Glomerular endothelial cell (primary cell): ENCODE results near the gene PPP1R15B. TPM values are rescaled to one million over a fixed set of nuclear protein-coding genes. Genes with fewer than 3 reads are reported as not detected.

Experiments used
- DNase-seq: peaks from one replicate; pipeline ENCODE4 v3.0.0-alpha.2; 2011; ENCODE audit warnings: low read depth, low spot score; ENCODE audit errors: extremely low read depth
- total RNA-seq: library from RNA; depleted of rRNA; stranded (reverse); fragments of >200 nt; gene quantifications from 2 replicates; pipeline ENCODE4 v1.2.3, GENCODE V29; 2015

Gene PPP1R15B
- total RNA-seq, 1 donor from 2014 or later: 36.2 TPM

DNA sequence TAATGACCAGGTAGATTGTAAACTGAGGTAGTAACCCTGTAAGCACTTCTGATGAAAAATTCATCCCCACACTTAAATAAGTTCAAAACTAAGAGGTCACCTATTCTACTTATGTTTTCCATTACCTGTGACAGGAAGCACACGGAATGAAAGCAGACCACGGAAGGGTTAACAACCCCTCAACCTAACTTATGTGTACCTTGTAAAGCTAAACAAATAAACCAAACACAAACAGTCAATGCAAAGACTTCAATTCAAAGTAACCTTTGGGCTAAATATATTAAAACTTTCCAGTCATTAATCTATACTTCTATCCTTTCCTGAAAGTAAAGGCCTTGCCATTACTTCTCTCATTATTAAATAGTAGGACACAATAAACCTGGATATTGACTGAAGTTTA, 7.0 kb downstream of the PPP1R15B start:
- DNase-seq: no peak

DNA sequence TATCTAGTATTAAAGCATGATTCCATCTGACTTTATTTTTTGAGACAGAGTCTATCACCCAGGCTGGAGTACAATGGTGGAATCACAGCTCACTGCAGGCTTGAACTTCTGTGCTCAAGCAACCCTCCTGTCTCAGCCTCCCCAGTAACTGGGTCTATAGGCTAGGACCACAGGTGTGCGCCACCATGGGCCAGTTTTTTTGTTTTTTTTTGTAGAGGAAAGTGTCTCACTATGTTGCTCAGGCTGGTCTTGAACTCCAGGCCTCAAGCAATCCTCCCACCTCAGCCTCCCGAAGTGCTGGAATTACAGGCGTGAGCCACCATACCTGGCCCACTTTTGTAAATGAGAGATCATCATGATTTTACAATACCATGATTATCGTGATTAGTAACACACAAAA, 9.2 kb downstream of the PPP1R15B start:
- no peak for DNase-seq

DNA sequence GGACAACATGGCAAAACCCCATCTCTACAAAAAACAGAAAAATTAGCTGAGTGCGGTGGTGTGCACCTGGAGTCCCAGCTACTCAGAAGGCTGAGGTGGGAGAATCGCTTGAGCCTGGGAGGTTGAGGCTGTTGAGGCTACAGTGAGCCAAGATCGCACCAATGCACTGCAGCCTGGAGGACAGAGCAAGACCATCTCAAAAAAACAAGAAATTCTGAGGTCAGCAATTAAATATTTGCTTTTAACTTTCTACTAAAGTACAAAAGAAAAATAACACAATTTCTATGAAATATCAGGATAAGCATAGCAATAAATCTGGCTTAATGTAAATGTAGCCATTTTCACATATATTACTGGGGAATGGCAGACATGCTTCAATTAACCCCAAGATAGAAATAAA, 9.9 kb downstream of the PPP1R15B start:
- DNase-seq: no peak

DNA sequence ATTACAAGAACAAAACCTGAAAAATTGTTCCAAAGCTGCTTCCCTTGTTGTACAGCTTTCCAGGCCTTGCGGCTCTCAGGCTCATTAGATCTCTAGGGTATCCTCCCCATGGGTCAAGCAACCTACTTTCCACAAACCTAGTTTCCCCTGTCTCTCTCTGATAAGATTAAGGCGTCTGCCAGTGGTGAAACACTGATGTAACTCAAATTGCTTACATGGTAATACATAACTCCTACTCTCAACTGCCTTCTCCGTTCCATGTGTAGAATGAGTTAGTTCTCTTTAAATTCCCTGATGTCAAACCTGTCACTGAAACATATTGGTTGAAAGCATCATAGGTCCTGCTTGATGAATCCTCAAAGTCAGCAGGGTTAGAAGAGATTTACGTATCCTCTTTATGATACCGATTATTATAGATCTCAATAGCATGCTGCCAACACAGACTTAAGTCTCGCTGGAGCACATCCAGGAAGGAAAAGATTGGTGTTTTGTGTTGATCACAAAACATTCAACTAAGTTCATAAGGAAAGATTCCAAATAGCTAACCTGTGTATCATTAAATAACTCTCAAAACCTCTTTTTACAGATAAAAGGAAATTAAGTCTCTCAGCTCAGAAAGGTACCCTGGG, 10.6 kb downstream of the PPP1R15B start:
- no peak for DNase-seq

DNA sequence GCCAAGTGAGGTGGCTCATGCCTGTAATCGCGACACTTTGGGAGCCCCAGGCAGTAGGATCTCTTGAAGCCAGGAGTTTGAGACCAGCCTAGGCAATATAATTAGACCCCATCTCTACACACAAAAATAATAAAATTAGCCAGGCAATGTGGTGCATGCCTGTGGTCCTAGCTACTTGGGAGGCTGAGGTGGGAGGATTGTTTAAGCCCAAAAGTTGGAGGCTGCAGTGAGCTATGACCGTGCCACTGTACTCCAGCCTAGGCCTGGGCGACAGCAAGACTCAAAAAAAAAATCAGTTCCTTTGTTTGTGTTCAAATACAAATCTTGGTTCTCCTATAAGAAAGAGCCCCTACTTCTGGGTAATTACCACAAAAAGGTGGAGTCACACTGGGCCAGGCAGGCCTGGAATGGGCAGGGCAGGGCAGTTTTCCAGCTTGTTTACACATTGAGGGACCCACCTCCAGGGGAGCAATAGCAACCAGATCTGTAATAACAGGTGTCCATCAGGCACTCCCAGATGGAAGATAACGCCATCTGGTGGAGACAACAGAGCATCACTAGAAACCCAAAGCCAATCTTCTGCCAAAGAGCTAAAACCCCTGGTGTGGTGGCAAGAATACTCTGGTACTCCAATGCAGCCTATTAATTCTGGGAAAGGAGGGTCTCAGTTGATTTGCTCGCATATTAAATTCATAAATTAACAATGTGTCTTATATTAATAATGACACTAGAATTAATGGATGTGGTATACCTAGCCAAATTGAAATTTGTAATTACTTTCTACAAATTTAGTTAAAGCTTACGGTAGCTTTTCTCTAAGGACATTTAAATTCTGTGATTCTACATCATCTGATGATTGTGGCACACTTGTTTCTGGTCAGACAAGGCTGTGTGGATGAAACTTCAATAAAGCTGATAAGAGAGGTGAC, 13.2 kb downstream of the PPP1R15B start:
- peak; percentile 44 for DNase-seq

DNA sequence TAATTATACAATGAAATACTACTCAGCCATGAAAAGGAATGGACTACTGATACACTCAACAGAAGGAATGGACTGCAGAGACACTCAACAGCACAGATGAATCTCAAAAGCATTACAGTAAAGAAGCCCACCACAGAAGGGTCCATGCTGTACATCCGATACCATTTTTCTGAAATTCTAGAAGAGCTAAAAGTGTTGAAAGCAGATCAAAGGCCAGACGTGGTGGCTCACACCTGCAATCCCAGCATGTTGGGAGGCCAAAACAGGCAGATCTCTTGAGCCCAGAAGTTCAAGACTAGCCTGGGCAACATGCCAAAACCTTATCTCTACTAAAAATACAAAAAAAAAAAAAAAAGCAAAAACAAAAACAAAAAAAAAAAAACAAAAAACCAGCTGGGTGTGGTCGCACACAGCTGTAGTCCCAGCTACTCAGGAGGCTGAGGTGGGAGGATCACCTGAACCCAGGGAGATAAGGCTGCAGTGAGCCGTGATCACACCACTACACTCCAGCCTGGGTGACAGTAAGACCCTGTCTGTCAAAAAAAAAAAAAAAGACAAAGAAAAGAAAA, 15.5 kb downstream of the PPP1R15B start:
- no peak for DNase-seq

DNA sequence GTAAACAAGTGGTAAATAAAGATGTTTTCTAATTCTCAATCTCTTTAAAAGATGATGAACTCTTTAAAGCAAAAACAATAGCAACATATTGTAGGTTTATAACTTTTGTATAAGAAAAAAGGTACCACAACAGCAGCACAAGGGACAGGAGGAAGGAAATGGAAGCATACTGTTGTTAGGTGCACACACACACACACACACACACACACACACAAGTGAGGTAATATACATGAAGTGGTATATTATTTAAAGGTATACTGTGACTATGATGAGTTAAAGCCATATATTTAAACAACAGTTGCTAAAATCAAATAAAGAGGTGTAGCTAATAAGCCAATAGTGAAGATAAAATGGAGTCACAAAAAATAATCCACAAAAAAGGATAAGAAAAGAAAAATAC, 20.0 kb downstream of the PPP1R15B start:
- no peak for DNase-seq

DNA sequence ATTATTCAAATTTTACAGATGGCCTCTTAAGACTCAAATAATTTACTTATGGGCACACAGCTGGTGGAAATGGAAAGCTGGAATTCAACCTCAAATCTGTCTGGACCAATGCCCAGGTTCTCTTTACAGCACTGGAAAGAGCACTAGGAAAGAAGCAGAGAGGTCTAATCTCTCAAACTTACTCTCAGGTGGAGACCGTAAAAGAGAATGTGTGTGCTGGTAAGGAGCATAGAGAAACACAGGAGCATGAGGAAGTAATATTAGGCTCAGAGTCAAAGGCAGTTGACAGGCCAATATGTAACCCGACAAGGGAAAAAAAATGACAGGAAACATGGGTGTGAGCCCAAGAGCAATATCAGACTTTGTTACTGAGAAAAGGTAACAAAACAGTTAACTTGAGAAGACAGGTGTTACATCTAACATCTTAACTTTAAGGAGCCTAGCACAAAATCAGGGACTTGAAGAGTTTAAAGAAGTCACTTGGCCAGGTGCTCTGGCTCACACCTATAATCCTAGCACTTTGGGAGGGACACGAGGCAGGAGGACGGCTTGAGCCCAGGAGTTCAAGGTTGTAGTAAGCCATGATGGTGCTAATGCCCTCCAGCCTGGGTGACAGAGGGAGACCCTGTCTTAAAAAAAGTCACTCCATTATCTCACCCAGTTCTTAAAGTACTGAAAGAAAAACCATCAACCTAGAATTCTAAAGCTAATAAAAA, 20.7 kb downstream of the PPP1R15B start:
- DNase-seq: no peak

DNA sequence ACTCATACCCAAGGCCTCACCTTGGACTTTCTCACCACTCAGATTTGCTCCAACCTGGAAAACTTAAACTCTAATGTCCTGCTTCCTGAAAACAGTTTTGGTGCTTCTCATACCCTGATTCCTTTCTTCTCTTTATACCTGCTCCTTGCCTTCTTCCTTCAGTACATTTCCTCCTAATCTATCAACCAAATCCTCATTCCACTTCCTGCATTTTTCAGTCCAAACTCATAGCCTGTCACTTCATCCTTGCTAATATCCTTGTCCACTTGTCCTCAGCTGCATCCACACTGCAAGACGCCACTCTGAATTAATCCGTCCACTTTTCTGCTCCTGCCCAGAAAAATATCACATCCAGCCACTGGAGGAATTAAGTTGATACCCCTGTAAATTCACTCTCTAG, 25.9 kb downstream of the PPP1R15B start:
- no peak for DNase-seq

DNA sequence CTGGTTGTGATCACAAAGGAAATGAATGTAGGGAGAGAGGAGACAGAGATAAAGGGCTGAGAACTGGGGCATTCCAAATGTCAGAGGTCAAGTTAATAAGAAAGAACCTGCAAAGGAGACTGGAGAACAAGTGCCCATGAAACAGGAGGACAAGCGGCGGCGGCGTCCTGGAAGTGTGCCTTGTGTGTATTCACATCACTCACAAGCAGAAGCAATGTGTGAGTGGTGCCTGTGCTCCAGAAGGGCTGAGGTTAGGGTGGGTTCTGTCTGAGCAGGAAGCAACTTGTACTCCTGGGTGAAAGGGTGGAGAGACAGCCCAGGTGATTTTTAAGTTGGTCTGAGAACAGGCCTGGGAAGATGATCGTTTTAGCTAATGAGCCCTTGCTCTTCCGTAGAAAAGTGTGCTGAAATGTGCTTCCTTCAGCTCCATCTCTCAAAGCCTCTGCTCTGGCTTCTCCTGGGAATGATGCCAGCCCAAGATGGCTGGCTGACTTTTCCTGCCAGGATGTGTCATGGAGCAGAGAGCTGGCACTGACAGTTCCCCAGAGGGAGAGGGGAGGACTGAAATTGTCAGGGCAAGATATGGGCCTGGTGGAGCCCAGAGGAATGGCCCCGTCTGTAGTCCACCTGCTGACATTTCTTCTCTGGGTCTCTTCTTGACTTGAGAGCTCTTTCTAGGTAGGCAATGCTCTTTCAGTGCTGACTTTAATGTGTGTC, 26.8 kb downstream of the PPP1R15B start:
- no peak for DNase-seq

DNA sequence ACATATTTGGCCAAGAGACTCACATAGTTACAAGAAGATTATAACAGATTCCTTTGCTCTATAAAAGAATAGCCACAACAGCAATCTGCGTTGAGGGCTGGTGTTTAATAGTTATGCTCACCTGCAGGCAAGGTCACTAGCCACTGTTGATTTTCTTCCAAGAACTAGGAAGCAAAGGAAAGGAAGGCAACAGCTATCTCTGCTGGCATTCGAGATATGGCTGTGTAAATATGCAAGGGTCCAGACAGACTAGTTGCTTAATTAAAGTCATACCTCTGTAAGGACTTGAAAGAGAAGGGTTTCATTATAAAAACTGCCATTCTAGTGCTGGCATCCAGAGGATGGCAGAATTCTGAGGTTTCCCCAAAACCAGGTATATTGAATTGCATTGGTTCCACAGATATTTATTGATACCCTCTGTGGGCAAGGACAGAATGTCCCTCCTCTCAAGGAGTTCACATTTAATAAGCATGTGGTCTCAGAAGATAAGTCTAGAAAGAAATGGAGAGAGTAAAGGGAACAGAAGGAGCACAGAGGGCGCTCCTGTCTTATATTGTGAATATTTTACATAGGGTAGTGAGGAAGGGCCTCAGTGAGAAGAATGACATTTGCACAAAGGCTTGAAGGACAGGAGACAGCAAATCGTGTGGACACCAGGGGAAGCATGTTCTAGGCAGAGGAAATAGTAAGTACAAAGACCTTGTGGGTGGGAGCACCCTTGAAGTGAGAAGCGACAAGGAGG, 28.3 kb downstream of the PPP1R15B start:
- DNase-seq: no peak

DNA sequence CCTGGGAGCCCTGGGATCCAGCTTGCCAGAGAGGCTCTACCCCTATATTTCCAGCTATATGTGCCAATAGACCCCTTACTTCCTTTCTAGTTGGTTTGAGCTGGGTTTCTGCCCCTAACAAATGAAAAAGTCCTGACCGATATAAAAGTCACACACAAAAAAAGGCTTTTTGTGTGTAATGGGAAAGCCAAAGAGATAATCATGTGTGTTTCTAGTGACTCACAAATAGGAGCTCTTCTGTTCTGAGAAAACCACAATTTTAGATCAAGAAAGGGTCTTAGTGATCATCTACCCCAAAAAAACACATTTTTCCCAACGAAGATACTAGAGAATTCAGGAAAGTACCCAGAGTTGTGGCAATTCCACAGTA, 28.9 kb downstream of the PPP1R15B start:
- DNase-seq: no peak

DNA sequence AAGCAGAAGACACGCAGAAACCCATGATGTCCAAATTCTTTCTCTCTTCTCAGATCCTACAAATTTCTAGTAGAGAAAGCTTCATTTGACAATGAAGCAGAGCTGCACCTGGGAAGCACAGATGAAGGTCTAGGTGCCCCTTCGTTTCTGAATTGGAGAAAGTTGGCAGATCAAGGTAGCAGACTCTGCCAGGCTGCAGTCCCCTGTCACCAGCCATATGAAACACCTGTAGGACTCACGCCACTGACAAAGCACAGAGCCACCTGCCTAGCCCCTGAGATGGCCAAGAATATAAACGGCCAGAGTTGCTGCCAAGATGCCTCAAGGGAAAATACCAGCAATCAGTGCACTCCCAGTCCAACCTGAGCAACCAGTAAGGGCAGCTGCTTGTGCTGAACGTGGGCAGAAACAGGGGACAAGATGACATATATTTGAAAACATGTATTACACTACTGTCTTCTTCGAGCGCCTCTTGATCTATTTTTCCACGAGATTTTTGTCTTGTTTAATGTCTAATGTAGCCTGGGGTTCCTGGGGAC, 31.3 kb downstream of the PPP1R15B start:
- no peak for DNase-seq

DNA sequence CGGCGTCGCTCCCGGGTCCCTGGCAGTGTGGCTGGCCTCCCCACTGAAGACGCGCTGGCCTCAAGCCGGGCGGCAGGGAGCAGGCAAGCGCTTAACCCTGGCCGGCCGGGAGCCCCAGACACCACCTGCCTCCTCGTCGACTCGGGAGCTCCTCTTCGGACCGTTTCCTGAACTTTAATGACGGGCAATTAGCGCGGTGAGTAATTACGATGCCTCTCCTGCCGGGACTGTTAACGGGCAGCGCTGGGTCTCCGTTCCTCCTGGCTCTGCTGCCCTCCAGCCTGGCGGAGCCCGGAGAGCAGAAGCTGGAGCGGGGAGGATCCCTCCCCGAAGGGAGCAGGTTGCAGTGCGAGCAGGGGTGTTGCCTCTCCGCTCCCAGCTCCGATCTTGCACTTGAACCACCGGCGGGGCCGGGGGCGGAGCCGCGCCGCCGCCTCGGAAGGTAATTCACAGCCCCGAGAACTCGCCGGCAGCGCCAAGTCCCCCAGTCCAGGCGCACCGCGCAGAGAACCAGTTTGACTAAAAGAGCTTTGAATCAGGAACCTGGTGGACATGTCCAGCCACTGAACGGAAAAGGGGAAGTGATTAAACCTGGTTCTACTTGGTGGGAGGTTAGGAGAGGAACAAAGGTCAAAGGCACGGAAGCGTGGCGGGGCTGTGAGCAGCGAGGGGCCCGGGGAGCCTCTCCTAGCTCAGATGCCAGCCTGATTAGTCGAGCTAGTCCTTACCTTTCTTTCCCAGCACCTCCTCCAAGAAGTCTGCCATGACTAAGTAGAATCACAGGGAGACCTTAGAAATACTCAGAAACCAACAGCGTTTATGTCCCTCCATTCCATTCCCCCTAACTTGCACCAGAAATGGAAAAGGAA, 33.6 kb downstream of the PPP1R15B start:
- no peak for DNase-seq

DNA sequence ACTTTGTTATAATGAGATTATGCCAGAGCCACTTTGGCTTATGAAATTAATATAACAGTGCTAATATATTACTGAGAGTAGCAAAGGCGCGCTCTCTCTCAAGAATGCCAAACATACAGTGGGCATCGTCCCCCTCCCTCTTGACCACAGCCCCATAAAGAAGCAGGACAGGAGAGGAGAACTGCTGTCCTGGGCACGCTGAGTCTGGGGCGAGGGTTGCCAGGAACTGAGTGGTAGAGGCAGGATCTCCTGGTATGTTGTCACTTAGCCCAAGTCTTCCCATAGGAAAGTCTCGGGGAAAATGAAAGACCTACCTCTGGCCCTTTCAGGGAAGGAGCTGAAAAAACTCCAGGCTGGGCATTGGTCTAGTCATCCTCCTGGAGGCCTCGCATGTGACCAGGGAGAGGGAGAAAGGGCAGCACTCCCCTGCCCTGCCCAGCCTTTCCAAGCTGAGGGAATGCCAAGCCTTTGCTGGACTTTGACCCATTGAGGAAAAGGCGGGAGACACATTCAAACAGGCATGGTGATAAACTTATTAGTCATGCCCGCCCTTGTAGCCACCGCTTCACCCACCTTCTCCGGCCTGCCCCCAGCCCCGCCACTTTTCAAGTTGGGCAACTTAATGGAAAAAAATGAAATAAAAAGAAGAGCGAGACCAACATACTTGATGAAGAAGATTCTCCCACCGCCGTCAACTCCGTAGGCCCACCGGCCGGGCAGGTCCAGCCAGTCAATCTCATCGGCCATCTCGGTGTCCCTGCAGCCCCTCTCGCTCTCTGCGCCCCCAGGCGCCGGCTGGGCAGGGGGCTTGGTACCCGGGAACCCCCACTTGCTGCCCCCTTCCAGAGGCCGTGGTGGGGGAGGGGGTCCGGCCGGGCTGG, 34.5 kb downstream of the PPP1R15B start:
- no peak for DNase-seq

DNA sequence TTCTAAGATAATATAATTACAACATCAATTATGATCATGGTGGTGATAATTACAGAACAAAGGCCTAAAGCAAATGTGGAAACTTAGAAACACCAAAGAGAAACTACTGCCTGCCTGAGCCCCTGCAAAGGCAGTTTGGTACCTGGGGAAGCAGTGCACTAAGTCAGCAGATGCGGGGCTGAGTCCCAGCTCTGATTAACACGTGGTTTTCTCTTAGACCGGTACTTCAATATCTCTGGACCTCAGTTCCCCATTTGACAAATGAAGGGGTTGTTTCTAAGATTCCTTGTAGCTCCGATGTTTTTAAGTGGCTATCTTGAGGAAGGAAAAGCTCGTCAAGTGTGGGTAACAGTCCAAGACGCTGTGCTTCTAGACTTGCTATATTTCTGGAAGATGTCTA, 35.2 kb downstream of the PPP1R15B start:
- DNase-seq: no peak

DNA sequence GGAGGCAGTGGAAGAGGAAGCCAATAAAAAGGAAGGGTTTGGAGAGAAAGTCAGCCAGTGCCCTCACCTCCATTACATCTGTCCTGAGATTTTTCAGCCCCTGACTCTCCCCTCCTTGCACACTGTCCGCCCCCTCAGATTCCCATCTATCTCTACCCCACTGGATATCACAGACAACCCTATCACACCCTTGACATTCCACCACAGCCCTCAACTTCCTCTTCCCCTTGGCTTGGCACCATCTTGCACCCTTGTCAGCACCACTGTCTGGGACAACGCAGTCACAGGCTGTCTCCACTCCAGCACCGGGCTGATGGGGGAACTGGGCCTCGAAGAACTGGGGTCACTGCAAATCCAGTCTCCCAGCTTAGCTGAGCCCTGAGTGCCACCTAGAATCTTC, 37.7 kb downstream of the PPP1R15B start:
- no peak for DNase-seq

DNA sequence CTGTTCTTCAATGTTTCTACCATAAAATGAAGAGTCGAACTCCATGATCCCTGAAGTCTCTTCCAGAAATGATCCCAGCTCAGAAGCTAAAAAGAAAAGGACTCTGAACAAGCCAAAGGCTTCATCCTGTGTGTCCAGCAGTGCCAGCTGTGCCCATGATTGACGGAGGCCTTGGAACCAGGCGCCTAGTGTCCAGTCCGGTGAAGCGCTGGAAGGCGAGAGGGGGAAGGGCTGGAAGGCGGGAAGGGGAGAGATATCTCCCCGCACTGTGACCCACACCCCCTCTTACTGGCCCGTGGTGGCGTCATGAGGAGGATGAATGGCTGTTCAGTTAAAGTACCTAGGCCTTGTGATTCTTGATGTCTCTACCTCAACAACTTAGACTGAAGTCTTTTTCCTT, 41.4 kb downstream of the PPP1R15B start:
- no peak for DNase-seq
